Measurements from ENCODE around the gene MYH14. TPM values are rescaled to one million over a fixed set of nuclear protein-coding genes. Genes with fewer than 3 reads are reported as not detected.
A peak's percentile ranks its signal among the peaks of the same experiment; 100 is the strongest.
"Not testable (repeated sequence)": the region's sequence is repeated elsewhere in the genome, so short reads cannot be mapped to it uniquely, and the experiment has no call there.

MYH14 gene
- total RNA-seq, 5 donors from 2014 or later (not counting 1 experiment from before 2014, with no cell fraction given) = 0.23 to 0.79 (median 0.70) TPM; not detected in 2

DNA sequence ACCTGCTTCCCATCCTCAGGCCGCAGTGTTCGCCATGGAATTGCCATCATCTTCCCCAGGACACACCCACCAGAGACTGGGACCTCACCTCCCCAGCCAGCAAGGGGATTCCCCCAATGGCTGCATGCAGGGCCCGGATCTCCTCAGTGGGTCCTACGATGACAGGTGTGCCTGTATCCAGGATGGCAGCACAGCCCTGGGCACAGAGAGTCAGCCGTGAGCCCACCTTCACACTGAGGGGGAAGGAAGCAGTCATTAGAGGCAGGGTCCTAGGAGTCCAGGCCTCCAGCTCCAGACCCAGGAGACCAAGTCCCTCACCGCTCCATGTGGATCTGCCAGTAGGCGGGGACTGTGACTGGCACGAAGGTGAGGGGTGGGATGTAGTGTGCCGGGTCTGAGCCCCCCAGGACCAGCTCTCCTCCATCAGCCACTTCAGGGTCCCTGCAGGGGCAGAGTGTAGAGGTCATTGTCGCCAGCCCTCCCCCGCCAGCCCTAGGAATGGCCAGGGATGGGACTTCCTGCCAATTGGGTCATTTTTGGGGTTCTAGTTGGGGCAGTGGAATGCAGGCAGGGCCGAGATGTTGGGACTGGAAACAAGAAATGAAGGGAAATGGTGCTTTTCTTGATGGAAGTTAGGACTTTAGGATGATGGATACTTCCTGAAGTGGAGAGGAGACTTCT is 131.5 kb downstream of the MYH14 start:
- Mint-ChIP-seq H3K4me3 (peak overlapping the region; percentile 17 to 84 (median 60)), H3K27me3 (peaks cover 40 to 49% of the 10 kb centered on the region in 2 donors), H3K9me3 (peaks cover 0 to 5% (median 0%) of the 10 kb centered on the region in 3 donors), H3K36me3 (no peaks in the 10 kb centered on the region), H3K4me1 (peaks cover 30 to 46% (median 37%) of the 10 kb centered on the region in 3 donors), H3K27ac (peak overlapping the region in 1 of 2 donors; percentile 29)
- Histone ChIP-seq H3K4me1 (ENCODE audit: control insufficient read depth in 1 of 2, extremely low read depth in 1 of 2, insufficient read depth in 2 of 2, low read length in 2 of 2) (peaks cover 3 to 45% of the 10 kb centered on the region in 2 experiments), H3K4me3 (ENCODE audit: control insufficient read depth in 1 of 2, extremely low read depth in 1 of 2, low read length in 1 of 2) (no peak overlapping the region), H3K9me3 (no peaks in the 10 kb centered on the region), H3K27ac (ENCODE audit: low read length) (no peak overlapping the region), H3K36me3 (ENCODE audit: control insufficient read depth in 2 of 2, extremely low read depth in 1 of 2, insufficient read depth in 1 of 2, low read length in 1 of 2) (no peaks in the 10 kb centered on the region), H3K27me3 (replicated peaks in 1 of 2; ENCODE audit: control insufficient read depth in 2 of 2, extremely low read depth in 1 of 2, insufficient read depth in 2 of 2, low read length in 1 of 2) (peaks cover 0 to 64% of the 10 kb centered on the region in 2 experiments)
- WGBS (ENCODE audit: insufficient coverage) = 97% methylated on average over 8 of the region's 12 CpGs
- POLR2A ChIA-PET = interaction anchor here in 1 of 2 donors (0.8 kb wide), 1 partner anchor 186 kb away, joined by 6 read pairs; no protein-coding TSS in a partner anchor
- CTCF ChIA-PET = interaction anchor here in 1 of 2 donors (0.5 kb wide), 1 partner anchor 390 kb away, joined by 7 read pairs; no protein-coding TSS in a partner anchor
- DNase-seq (no peak), ATAC-seq (replicated peaks in 1 of 4) (no peak)

DNA sequence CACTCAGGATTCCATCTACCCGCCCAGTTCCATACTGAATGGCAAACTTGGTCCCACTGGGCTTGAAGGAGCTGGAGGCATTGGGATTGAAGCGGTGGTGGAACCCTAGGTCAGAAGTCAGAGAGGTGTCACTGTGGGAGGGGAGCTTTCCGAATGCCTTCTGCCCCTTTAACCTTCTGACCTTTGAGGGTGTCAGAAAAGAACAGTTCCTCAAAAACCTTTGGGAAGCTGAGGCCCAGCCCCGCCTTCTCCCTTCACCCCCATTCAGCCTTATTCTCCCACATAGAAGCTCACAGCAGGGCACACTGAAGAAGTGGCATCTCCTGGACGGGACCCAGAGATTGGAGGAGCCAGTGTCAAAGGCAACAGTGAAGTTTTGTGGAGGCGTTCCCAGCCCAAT is 133.6 kb downstream of the MYH14 start:
- no CpG with 5 or more reads among the region's 6 CpGs for WGBS (ENCODE audit: insufficient coverage)

DNA sequence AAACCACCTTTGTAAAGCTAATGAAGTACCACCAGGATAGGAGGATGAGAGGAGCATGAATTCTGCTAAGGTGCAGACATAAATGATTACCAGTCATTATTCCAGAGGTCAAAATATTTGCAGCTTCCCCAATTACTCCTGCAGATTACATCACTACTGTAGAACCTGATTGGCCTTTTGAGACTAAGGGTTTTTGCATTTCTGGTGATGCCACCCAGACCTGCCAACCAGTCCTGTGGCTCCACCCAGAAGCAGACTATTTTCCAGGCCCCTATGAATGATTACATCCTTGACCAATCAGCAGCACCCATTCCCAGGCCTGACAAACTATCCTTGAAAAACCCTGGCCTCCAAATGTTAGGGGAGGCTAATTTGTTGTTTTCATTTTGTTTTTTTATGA is 136.9 kb downstream of the MYH14 start:
- DNase-seq (no peak), ATAC-seq (replicated peaks in 1 of 4) (no peak)
- no peak overlapping the region for H3K4me3 ChIP-seq (ENCODE audit: control insufficient read depth in 1 of 2, extremely low read depth in 1 of 2, low read length in 1 of 2)
- no peak overlapping the region for H3K27ac ChIP-seq (ENCODE audit: low read length)
- CTCF ChIA-PET = no interaction called here
- H3K4me1 ChIP-seq (ENCODE audit: control insufficient read depth in 1 of 2, extremely low read depth in 1 of 2, insufficient read depth in 2 of 2, low read length in 2 of 2) = no peaks in the 10 kb centered on the region
- H3K36me3 Mint-ChIP-seq = no peaks in the 10 kb centered on the region
- peaks cover 9 to 11% of the 10 kb centered on the region in 2 donors for H3K27me3 Mint-ChIP-seq
- no peak overlapping the region for H3K27ac Mint-ChIP-seq
- POLR2A ChIA-PET = interaction anchor here in 1 of 2 donors (0.5 kb wide), 1 partner anchor 12 kb away, joined by 5 read pairs; no protein-coding TSS in a partner anchor
- peaks cover 0 to 21% of the 10 kb centered on the region in 2 experiments for H3K27me3 ChIP-seq (replicated peaks in 1 of 2; ENCODE audit: control insufficient read depth in 2 of 2, extremely low read depth in 1 of 2, insufficient read depth in 2 of 2, low read length in 1 of 2)
- H3K36me3 ChIP-seq (ENCODE audit: control insufficient read depth in 2 of 2, extremely low read depth in 1 of 2, insufficient read depth in 1 of 2, low read length in 1 of 2) = no peaks in the 10 kb centered on the region
- peaks cover 5 to 6% (median 5%) of the 10 kb centered on the region in 3 donors for H3K9me3 Mint-ChIP-seq
- H3K4me3 Mint-ChIP-seq = no peak overlapping the region
- no peaks in the 10 kb centered on the region for H3K9me3 ChIP-seq
- peaks cover 0 to 7% (median 2%) of the 10 kb centered on the region in 3 donors for H3K4me1 Mint-ChIP-seq

More for the DNA sequence above, 133.6 kb downstream of the MYH14 start:
- H3K4me1 ChIP-seq (ENCODE audit: control insufficient read depth in 1 of 2, extremely low read depth in 1 of 2, insufficient read depth in 2 of 2, low read length in 2 of 2) = peaks cover 2 to 23% of the 10 kb centered on the region in 2 experiments
- H3K9me3 ChIP-seq; H3K27ac ChIP-seq (ENCODE audit: low read length); CTCF ChIA-PET; H3K9me3 Mint-ChIP-seq; H3K36me3 Mint-ChIP-seq; POLR2A ChIA-PET; H3K4me3 Mint-ChIP-seq; H3K27ac Mint-ChIP-seq; H3K4me3 ChIP-seq (ENCODE audit: control insufficient read depth in 1 of 2, extremely low read depth in 1 of 2, low read length in 1 of 2); DNase-seq; ATAC-seq (replicated peaks in 1 of 4); H3K36me3 ChIP-seq (ENCODE audit: control insufficient read depth in 2 of 2, extremely low read depth in 1 of 2, insufficient read depth in 1 of 2, low read length in 1 of 2): not testable (repeated sequence)
- H3K27me3 ChIP-seq (replicated peaks in 1 of 2; ENCODE audit: control insufficient read depth in 2 of 2, extremely low read depth in 1 of 2, insufficient read depth in 2 of 2, low read length in 1 of 2) = peaks cover 0 to 45% of the 10 kb centered on the region in 2 experiments
- H3K27me3 Mint-ChIP-seq = peaks cover 21 to 32% of the 10 kb centered on the region in 2 donors
- peaks cover 9 to 27% (median 22%) of the 10 kb centered on the region in 3 donors for H3K4me1 Mint-ChIP-seq

DNA sequence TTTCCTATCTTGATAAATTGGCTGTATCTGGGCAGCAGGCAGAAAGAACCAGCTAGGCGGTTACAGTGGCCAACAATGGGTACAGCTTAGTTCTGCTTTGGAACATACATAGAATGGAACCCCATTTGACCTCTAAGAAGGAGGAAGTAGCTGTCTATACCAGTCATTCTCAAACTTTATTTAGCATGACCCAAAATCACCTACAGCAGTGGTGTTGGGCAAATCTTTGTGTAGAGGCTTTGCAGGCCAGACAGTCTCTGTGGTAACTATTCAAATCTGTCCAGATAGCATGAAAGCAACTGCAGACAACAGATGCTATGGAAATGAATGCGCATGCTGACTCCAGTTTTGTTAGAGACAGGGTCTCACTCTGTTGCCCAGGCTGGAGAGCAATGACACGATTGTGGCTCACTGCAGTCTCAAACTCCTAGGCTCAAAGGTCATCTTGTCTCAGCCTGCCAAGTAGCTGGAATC is 137.7 kb downstream of the MYH14 start:
- H3K4me3 ChIP-seq (ENCODE audit: control insufficient read depth in 1 of 2, extremely low read depth in 1 of 2, low read length in 1 of 2) = no peak overlapping the region
- no peaks in the 10 kb centered on the region for H3K36me3 Mint-ChIP-seq
- POLR2A ChIA-PET = interaction anchor here (0.5 kb wide), 2 partner anchors 12 to 82 kb away, joined by 5 to 6 read pairs; no protein-coding TSS in a partner anchor
- no peaks in the 10 kb centered on the region for H3K4me1 ChIP-seq (ENCODE audit: control insufficient read depth in 1 of 2, extremely low read depth in 1 of 2, insufficient read depth in 2 of 2, low read length in 2 of 2)
- no peak for ATAC-seq (replicated peaks in 1 of 4)
- no peak overlapping the region for H3K4me3 Mint-ChIP-seq
- peak overlapping the region in 1 of 2 donors; percentile 23 for H3K27ac Mint-ChIP-seq
- peaks cover 0 to 19% of the 10 kb centered on the region in 2 experiments for H3K27me3 ChIP-seq (replicated peaks in 1 of 2; ENCODE audit: control insufficient read depth in 2 of 2, extremely low read depth in 1 of 2, insufficient read depth in 2 of 2, low read length in 1 of 2)
- H3K9me3 Mint-ChIP-seq = peaks cover 5 to 6% (median 5%) of the 10 kb centered on the region in 3 donors
- no peaks in the 10 kb centered on the region for H3K9me3 ChIP-seq
- no peaks in the 10 kb centered on the region for H3K36me3 ChIP-seq (ENCODE audit: control insufficient read depth in 2 of 2, extremely low read depth in 1 of 2, insufficient read depth in 1 of 2, low read length in 1 of 2)
- peaks cover 3 to 5% of the 10 kb centered on the region in 2 donors for H3K27me3 Mint-ChIP-seq
- H3K4me1 Mint-ChIP-seq = peaks cover 0 to 5% (median 0%) of the 10 kb centered on the region in 3 donors
- H3K27ac ChIP-seq (ENCODE audit: low read length) = no peak overlapping the region
- 100% methylated on average over 2 of the region's 3 CpGs for WGBS (ENCODE audit: insufficient coverage)
- CTCF ChIA-PET = interaction anchor here in 1 of 2 donors (0.5 kb wide), 1 partner anchor 12 kb away, joined by 4 read pairs; no protein-coding TSS in a partner anchor
- DNase-seq = no peak

DNA sequence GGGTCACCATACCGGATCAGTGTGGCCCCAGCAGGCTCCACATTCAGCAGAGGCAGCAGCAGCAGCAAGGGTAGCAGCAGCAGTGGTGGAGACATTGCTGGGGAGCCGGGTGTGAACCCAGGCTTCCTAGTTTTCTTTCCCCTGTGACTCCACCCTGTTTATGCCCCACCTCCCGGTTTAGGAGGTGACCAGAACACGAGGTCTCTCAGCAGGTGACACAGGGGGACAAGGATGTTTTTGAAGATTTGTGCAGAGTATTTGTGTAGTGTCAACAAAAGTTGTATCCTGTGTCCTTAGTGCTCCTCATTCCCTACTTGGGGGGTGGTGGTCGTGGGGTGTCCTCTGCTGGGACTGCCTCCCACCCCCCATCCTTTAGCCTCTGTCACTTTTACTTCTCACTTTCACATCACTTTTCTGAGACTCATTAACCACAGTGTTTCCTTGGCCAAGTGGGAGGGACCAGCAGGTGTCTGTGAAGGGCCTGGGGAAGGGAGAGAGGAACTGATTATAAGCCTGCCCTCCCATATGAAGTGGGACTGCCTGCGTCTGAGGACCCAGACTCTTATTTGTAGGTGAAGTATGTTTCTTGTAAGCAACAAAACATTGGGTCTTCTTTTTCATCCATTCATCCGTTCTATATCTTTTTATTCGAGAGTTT is 141.4 kb downstream of the MYH14 start:
- Histone ChIP-seq H3K9me3 (no peaks in the 10 kb centered on the region), H3K4me1 (ENCODE audit: control insufficient read depth in 1 of 2, extremely low read depth in 1 of 2, insufficient read depth in 2 of 2, low read length in 2 of 2) (peaks cover 0 to 4% of the 10 kb centered on the region in 2 experiments), H3K27ac (ENCODE audit: low read length) (no peak overlapping the region), H3K4me3 (ENCODE audit: control insufficient read depth in 1 of 2, extremely low read depth in 1 of 2, low read length in 1 of 2) (no peak overlapping the region), H3K36me3 (ENCODE audit: control insufficient read depth in 2 of 2, extremely low read depth in 1 of 2, insufficient read depth in 1 of 2, low read length in 1 of 2) (no peaks in the 10 kb centered on the region), H3K27me3 (replicated peaks in 1 of 2; ENCODE audit: control insufficient read depth in 2 of 2, extremely low read depth in 1 of 2, insufficient read depth in 2 of 2, low read length in 1 of 2) (peaks cover 0 to 10% of the 10 kb centered on the region in 2 experiments)
- peak overlapping the region in 1 of 2 donors; percentile 27 for H3K27ac Mint-ChIP-seq
- peaks cover 0 to 3% of the 10 kb centered on the region in 2 donors for H3K27me3 Mint-ChIP-seq
- peak in 1 of 35 experiments; percentile 29 for DNase-seq
- peak overlapping the region in 1 of 3 donors; percentile 47 for H3K4me3 Mint-ChIP-seq
- ChIA-PET CTCF (no interaction called here), POLR2A (interaction anchor here in 1 of 2 donors (0.7 kb wide), 1 partner anchor 1835 kb away, joined by 4 read pairs; no protein-coding TSS in a partner anchor)
- H3K9me3 Mint-ChIP-seq = peaks cover 5 to 6% (median 5%) of the 10 kb centered on the region in 3 donors
- WGBS (ENCODE audit: insufficient coverage) = 20% methylated on average over 1 of the region's 8 CpGs
- no peak for ATAC-seq (replicated peaks in 1 of 4)
- no peaks in the 10 kb centered on the region for H3K36me3 Mint-ChIP-seq
- peaks cover 10 to 19% (median 12%) of the 10 kb centered on the region in 3 donors for H3K4me1 Mint-ChIP-seq

DNA sequence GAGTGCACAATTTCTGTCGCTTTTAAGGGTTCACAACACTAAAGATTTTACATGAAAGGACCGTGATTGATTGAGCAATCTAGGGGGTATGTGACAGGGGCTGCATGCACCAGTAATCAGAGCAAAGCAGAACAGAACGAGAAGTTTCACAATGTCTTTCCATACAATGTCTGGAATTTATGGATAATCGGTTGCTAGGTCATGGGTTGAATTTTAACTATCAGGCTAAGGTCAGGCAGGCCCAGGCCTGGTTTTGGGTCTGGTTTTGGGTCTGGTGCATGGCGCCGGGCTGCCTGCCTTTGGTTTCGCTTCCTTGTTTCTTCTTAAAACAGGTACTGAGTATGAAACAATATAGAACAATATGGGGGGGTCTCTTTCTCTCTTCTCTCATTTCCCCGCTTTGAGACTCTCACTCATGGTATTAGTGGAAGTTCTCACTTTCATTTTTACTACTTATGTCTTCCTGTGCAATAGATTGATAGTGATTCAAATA is 143.7 kb downstream of the MYH14 start:
- H3K9me3 Mint-ChIP-seq; DNase-seq; H3K27ac ChIP-seq (ENCODE audit: low read length); CTCF ChIA-PET; H3K9me3 ChIP-seq; ATAC-seq (replicated peaks in 1 of 4); H3K27me3 Mint-ChIP-seq; H3K36me3 ChIP-seq (ENCODE audit: control insufficient read depth in 2 of 2, extremely low read depth in 1 of 2, insufficient read depth in 1 of 2, low read length in 1 of 2); H3K4me1 ChIP-seq (ENCODE audit: control insufficient read depth in 1 of 2, extremely low read depth in 1 of 2, insufficient read depth in 2 of 2, low read length in 2 of 2); H3K4me3 ChIP-seq (ENCODE audit: control insufficient read depth in 1 of 2, extremely low read depth in 1 of 2, low read length in 1 of 2); H3K36me3 Mint-ChIP-seq: not testable (repeated sequence)
- Mint-ChIP-seq H3K27ac (peak overlapping the region; percentile 80 to 82), H3K4me3 (peak overlapping the region; percentile 42 to 60 (median 49)), H3K4me1 (peaks cover 10 to 19% (median 12%) of the 10 kb centered on the region in 3 donors)
- 18% methylated on average over 2 of the region's 8 CpGs for WGBS (ENCODE audit: insufficient coverage)
- POLR2A ChIA-PET = interaction anchor here in 1 of 2 donors (0.6 kb wide), 1 partner anchor 11 kb away, joined by 9 read pairs; no protein-coding TSS in a partner anchor
- peaks cover 0 to 20% of the 10 kb centered on the region in 2 experiments for H3K27me3 ChIP-seq (replicated peaks in 1 of 2; ENCODE audit: control insufficient read depth in 2 of 2, extremely low read depth in 1 of 2, insufficient read depth in 2 of 2, low read length in 1 of 2)

Data from T-cell (primary cell).